Endothelial cell of umbilical vein (primary cell): ENCODE measurements around the gene FMNL2. TPM values are rescaled to one million over a fixed set of nuclear protein-coding genes. Genes with fewer than 3 reads are reported as not detected.

Experiments used
- BruUV-seq: library from RNA; stranded (reverse); fragments of 400-500 nt; replicated peaks from 2 replicates; lab custom pipeline; 2021; lab: Mats Ljungman, UMichigan
- CTCF ChIA-PET: fragments of 300-600, 350-600 bp; sonication (Branson Sonifier 250); formaldehyde crosslinking; loops from one replicate; lab custom pipeline; 2021; ENCODE audit warnings: antibody characterized with exemption, inconsistent platforms; lab: Charles Lee
- POLR2A ChIA-PET: fragments of 300-600, 350-600 bp; sonication (Branson Sonifier 250); formaldehyde crosslinking; loops from one replicate; lab custom pipeline; 2021; ENCODE audit warnings: antibody characterized with exemption, inconsistent platforms; lab: Charles Lee
- DNase-seq: peaks from one replicate; pipeline ENCODE4 v3.0.0-alpha.2; 2011; ENCODE audit warnings: low read depth, low spot score
- FAIRE-seq: peaks from 2 replicates; lab custom pipeline; 2011; peaks lifted over from hg19 to GRCh38; lab: Jason Lieb, UNC
- H2AFZ ChIP-seq: 2 replicates; pipeline ENCODE4 v1.6.0; 2012; ENCODE audit warnings: low read depth, low read length, control low read depth, inconsistent platforms
- H3K27ac ChIP-seq: 2 replicates; pipeline ENCODE4 v1.5.1; 2011; ENCODE audit warnings: low read depth, mild to moderate bottlenecking, control low read depth, low read length, moderate library complexity; ENCODE audit not compliant: insufficient read depth
- H3K27me3 ChIP-seq, 2 experiments: 2 replicates each; pipeline versions ENCODE4 v1.6.0 to v1.6.1; 2011; ENCODE audit warnings: low read length in 2 of 2, mixed read lengths in 1 of 2; ENCODE audit not compliant: control insufficient read depth in 2 of 2, insufficient read depth in 2 of 2
- H3K36me3 ChIP-seq, 2 experiments: 2 replicates in 1 of 2; 3 replicates in 1 of 2; pipeline ENCODE4 v1.5.1; 2011; ENCODE audit warnings: low read length in 2 of 2, mild to moderate bottlenecking in 1 of 2, moderate library complexity in 1 of 2; ENCODE audit not compliant: control insufficient read depth in 2 of 2, insufficient read depth in 2 of 2; ENCODE audit errors: extremely low read depth in 1 of 2
- H3K4me1 ChIP-seq: 3 replicates; pipeline ENCODE4 v1.5.1; 2011; ENCODE audit warnings: mild to moderate bottlenecking, low read length; ENCODE audit not compliant: control insufficient read depth, insufficient read depth; ENCODE audit errors: extremely low read depth
- H3K4me2 ChIP-seq: 2 replicates; pipeline ENCODE4 v1.6.1; 2011; ENCODE audit warnings: low read length, control low read depth, mixed read lengths; ENCODE audit not compliant: insufficient read depth
- H3K4me3 ChIP-seq, 3 experiments: fragments of 200-600 bp in 1 of 3; sonication (generic), shearing (Covaris generic) in 1 of 3; replicated peaks in 1 of 3; 2 replicates each; pipeline ENCODE4 v1.5.1; 2011 to 2016; ENCODE audit warnings: control low read depth in 3 of 3, low read length in 3 of 3, mild to moderate bottlenecking in 2 of 3, inconsistent platforms in 1 of 3, low read depth in 1 of 3, moderate library complexity in 1 of 3; ENCODE audit not compliant: insufficient read depth in 1 of 3
- H3K79me2 ChIP-seq: 2 replicates; pipeline ENCODE4 v1.6.0; 2012; ENCODE audit warnings: low read length, inconsistent platforms; ENCODE audit not compliant: control insufficient read depth, insufficient read depth
- H3K9ac ChIP-seq: replicated peaks from 2 replicates; pipeline ENCODE3; 2011; ENCODE audit warnings: low read length, control low read depth; ENCODE audit not compliant: insufficient read depth; ENCODE audit errors: extremely low read depth
- H3K9me1 ChIP-seq: replicated peaks from 3 replicates; pipeline ENCODE4 v1.6.0; 2011; ENCODE audit warnings: mild to moderate bottlenecking, low read length; ENCODE audit not compliant: control insufficient read depth, insufficient read depth; ENCODE audit errors: extremely low read depth
- H3K9me3 ChIP-seq: replicated peaks from 2 replicates; pipeline ENCODE4 v1.5.1; 2012; ENCODE audit warnings: low read length, inconsistent platforms; ENCODE audit not compliant: control insufficient read depth, insufficient read depth
- H4K20me1 ChIP-seq: replicated peaks from 2 replicates; pipeline ENCODE3; 2011; ENCODE audit warnings: mild to moderate bottlenecking, low read length; ENCODE audit not compliant: control insufficient read depth, insufficient read depth; ENCODE audit errors: extremely low read depth
- CTCF ChIP-seq, 2 donors: IDR thresholded peaks; 1 replicate in 1 of 2; 2 replicates in 1 of 2; pipeline ENCODE4 v1.5.1; 2011; ENCODE audit warnings: low read length in 2 of 2, mild to moderate bottlenecking in 2 of 2, moderate library complexity in 2 of 2, control low read depth in 1 of 2, inconsistent platforms in 1 of 2, low read depth in 1 of 2; ENCODE audit not compliant: insufficient read depth in 1 of 2; ENCODE audit errors: extremely low read depth in 1 of 2
- EZH2 ChIP-seq: IDR thresholded peaks from 2 replicates; pipeline ENCODE4 v1.6.1; 2012; ENCODE audit warnings: borderline replicate concordance, low read depth, mild to moderate bottlenecking, moderate library complexity, low read length, inconsistent platforms; ENCODE audit not compliant: severe bottlenecking
- FOS ChIP-seq: IDR thresholded peaks from 2 replicates; pipeline ENCODE4 v1.6.1; 2011; ENCODE audit warnings: mild to moderate bottlenecking, low read length, moderate library complexity, borderline replicate concordance; ENCODE audit not compliant: insufficient read depth
- GATA2 ChIP-seq: IDR thresholded peaks from 2 replicates; pipeline ENCODE4 v1.7.0; 2011; ENCODE audit warnings: low read depth, mild to moderate bottlenecking, moderate library complexity, mixed read lengths, low read length; ENCODE audit not compliant: insufficient read length, insufficient read depth
- JUN ChIP-seq: IDR thresholded peaks from 2 replicates; pipeline ENCODE4 v1.6.1; 2011; ENCODE audit warnings: borderline replicate concordance, low read depth; ENCODE audit not compliant: insufficient read length, insufficient read depth
- MAX ChIP-seq: IDR thresholded peaks from 2 replicates; pipeline ENCODE4 v1.6.1; 2011; ENCODE audit not compliant: insufficient read depth, insufficient read length
- MYC ChIP-seq: IDR thresholded peaks from one replicate; pipeline ENCODE4 v1.6.1; 2011; ENCODE audit warnings: mild to moderate bottlenecking, low read depth, low read length
- POLR2A ChIP-seq: IDR thresholded peaks from 2 replicates; pipeline ENCODE4 v1.6.1; 2012; ENCODE audit warnings: low read depth, mild to moderate bottlenecking, control low read depth, low read length
- POLR2AphosphoS5 ChIP-seq: IDR thresholded peaks from 2 replicates; pipeline ENCODE4 v1.6.1; 2012; ENCODE audit warnings: low read depth, mild to moderate bottlenecking, control low read depth, low read length, moderate library complexity; ENCODE audit not compliant: insufficient read depth
- dilution Hi-C: fragments of 300-500 bp; cut with MboI; formaldehyde crosslinking; loops from one replicate; pipeline ENCODE4 v1.15.0; 2019; ENCODE audit warnings: low sequenced_read_pairs; ENCODE audit not compliant: extremely low pct_ligation_motif_present
- intact Hi-C: fragments of 100-400 bp; cut with micrococcal nuclease; formaldehyde crosslinking; loops from one replicate; pipeline ENCODE4 v1.10.0; 2022
- polyA plus RNA-seq, 4 experiments: library from polyadenylated mRNA; depleted of rRNA in 3 of 4; stranded (reverse) in 3 of 4; unstranded in 1 of 4; fragments of >200 nt; gene quantifications; 2 replicates each; pipeline versions ENCODE4 v1.2.1 to v1.2.3, GENCODE V29; 2011 to 2012; ENCODE audit warnings: missing spikeins in 1 of 4
- total RNA-seq: library from RNA; stranded (reverse); gene quantifications from 2 replicates; pipeline ENCODE4 v1.2.3, GENCODE V29; 2021

FMNL2 gene
- total and polyA plus RNA-seq, 2 donors (not counting 3 experiments of a cell fraction or from before 2014, with no cell fraction given), result 8.3 to 28.0 TPM

- H2AFZ ChIP-seq, result no peak overlapping the region
- H3K4me2 ChIP-seq, result no peak overlapping the region
- dilution Hi-C loops, result no loop called here
- no peak for DNase-seq
- no peaks in the 10 kb centered on the region for H3K27me3 ChIP-seq
- H3K9me1 ChIP-seq, result no peaks in the 10 kb centered on the region
- H3K4me3 ChIP-seq, result no peak overlapping the region
- no peaks in the 10 kb centered on the region for H3K4me1 ChIP-seq
- no peaks in the 10 kb centered on the region for H3K36me3 ChIP-seq
- H3K27ac ChIP-seq, result no peak overlapping the region
- no peaks in the 10 kb centered on the region for H4K20me1 ChIP-seq
- CTCF ChIA-PET, result interaction anchor here (0.6 to 1.2 kb wide), 3 partner anchors 10 to 42 kb away, joined by 3 read pairs; no protein-coding TSS in a partner anchor
- POLR2A ChIA-PET, result no interaction called here
- no TSS peak for BruUV-seq
- no peak overlapping the region for H3K9ac ChIP-seq
- intact Hi-C loops, result no loop called here
- no peak for TF ChIP-seq POLR2AphosphoS5
- TF ChIP-seq MYC, result no peak
- no peak for TF ChIP-seq JUN
- no peak for FAIRE-seq
- H3K9me3 ChIP-seq, result no peaks in the 10 kb centered on the region
- H3K79me2 ChIP-seq, result peaks cover 6% of the 10 kb centered on the region
Observed at GRCh38 chr2:152391318-152391717, 56.3 kb downstream of the FMNL2 start.

GRCh38 chr2:152393377-152393776 lies 58.4 kb downstream of the FMNL2 start:
- H2AFZ ChIP-seq, result no peak overlapping the region
- no peaks in the 10 kb centered on the region for H3K9me1 ChIP-seq
- no peaks in the 10 kb centered on the region for H3K36me3 ChIP-seq
- no peak overlapping the region for H3K4me3 ChIP-seq
- intact Hi-C loops, result no loop called here
- TF ChIP-seq GATA2 (no peak), POLR2AphosphoS5 (no peak), JUN (no peak), EZH2 (no peak), POLR2A (no peak), MAX (no peak), CTCF (IDR thresholded peaks at IDR 0.05; ENCODE audit: extremely low read depth in 1 of 2, insufficient read depth in 1 of 2, low read depth in 1 of 2, low read length in 2 of 2) (no peak), MYC (no peak), FOS (no peak)
- H3K27ac ChIP-seq, result no peak overlapping the region
- no peak overlapping the region for H3K9ac ChIP-seq
- FAIRE-seq, result no peak
- no peaks in the 10 kb centered on the region for H4K20me1 ChIP-seq
- H3K27me3 ChIP-seq, result no peaks in the 10 kb centered on the region
- no peak overlapping the region for H3K4me2 ChIP-seq
- no peaks in the 10 kb centered on the region for H3K9me3 ChIP-seq
- H3K4me1 ChIP-seq, result no peaks in the 10 kb centered on the region
- BruUV-seq, result no TSS peak
- peaks cover 10% of the 10 kb centered on the region for H3K79me2 ChIP-seq
- dilution Hi-C loops, result no loop called here
- CTCF ChIA-PET, result interaction anchor here (0.6 kb wide), 1 partner anchor 10 kb away, joined by 3 read pairs; no protein-coding TSS in a partner anchor
- DNase-seq, result no peak
- POLR2A ChIA-PET, result no interaction called here
